Lower lobe of right lung (tissue), 2 donors: Measurements from ENCODE around the gene RNF130. TPM values are rescaled to one million over a fixed set of nuclear protein-coding genes. Genes with fewer than 3 reads are reported as not detected.
A peak's percentile ranks its signal among the peaks of the same experiment; 100 is the strongest.
"Not testable (repeated sequence)": the region's sequence is repeated elsewhere in the genome, so short reads cannot be mapped to it uniquely, and the experiment has no call there.

Source experiments
- ATAC-seq, 2 donors: fragments of 200-7000 bp; cut with Tn5 transposase; one replicate each; pipeline ENCODE4 v1.9.1; 2020 to 2022; ENCODE audit warnings: mild to moderate bottlenecking in 2 of 2, moderate library complexity in 2 of 2
- DNase-seq: peaks from one replicate; pipeline ENCODE4 v3.0.0-alpha.2; 2020
- H3K27ac ChIP-seq: fragments of 200-600 bp; one replicate; pipeline ENCODE4 v1.8.0; 2022
- H3K27me3 ChIP-seq: fragments of 200-600 bp; one replicate; pipeline ENCODE4 v1.8.0; 2022; ENCODE audit warnings: low read depth
- H3K36me3 ChIP-seq: fragments of 200-600 bp; one replicate; pipeline ENCODE4 v1.8.0; 2022; ENCODE audit warnings: mild to moderate bottlenecking
- H3K4me1 ChIP-seq: fragments of 200-600 bp; one replicate; pipeline ENCODE4 v1.8.0; 2022
- H3K4me3 ChIP-seq: fragments of 200-600 bp; one replicate; pipeline ENCODE4 v1.8.0; 2022; ENCODE audit warnings: mild to moderate bottlenecking
- H3K9me3 ChIP-seq: fragments of 200-600 bp; one replicate; pipeline ENCODE4 v1.8.0; 2022
- CTCF ChIP-seq: fragments of 200-600 bp; IDR thresholded peaks from one replicate; pipeline ENCODE4 v1.8.0; 2022; ENCODE audit warnings: antibody characterized with exemption, mild to moderate bottlenecking
- intact Hi-C: fragments of 100-400 bp; cut with DNase I; formaldehyde crosslinking; loops from one replicate; pipeline ENCODE4 v1.11.0; 2022
- total RNA-seq: library from RNA; stranded (reverse); fragmentation: NEBNext Ultra II Directional; extraction: Animal tissue kit (Norgen Biotek cat#: 25700); gene quantifications from one replicate; pipeline ENCODE4 v1.2.1, GENCODE V29; 2021
- donor health status: DM: no; HTN: yes; CAD: no; lungs with severe emphysema.

The RNF130 gene
- total RNA-seq, 1 donor from 2014 or later: 139 TPM

DNA sequence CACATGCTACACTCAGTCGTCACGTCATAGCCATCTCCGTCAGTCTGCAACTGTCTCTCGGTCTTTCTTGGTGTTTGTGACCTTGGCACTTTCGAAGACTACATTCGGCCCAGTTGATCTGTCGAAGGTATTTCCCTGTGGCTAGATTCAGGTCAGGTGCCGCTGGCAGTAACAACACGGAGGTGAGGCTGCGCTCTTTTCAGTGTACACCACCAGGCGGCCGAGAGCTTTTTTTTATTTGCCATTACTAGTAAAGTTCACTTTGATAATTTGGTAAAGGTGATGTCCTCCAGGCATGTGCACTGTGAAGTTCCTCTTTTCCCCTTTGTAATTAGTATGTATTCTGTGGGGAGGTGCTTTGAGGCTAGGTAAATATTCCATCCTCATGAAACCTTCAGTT lies 49.7 kb downstream of the RNF130 start:
- no peak overlapping the region for H3K27ac ChIP-seq
- no peaks in the 10 kb centered on the region for H3K9me3 ChIP-seq
- no peaks in the 10 kb centered on the region for H3K27me3 ChIP-seq
- ATAC-seq: no peak
- DNase-seq: no peak
- H3K4me1 ChIP-seq: peaks cover 4% of the 10 kb centered on the region
- TF ChIP-seq CTCF: no peak
- intact Hi-C loops: no loop called here
- H3K36me3 ChIP-seq: no peaks in the 10 kb centered on the region
- H3K4me3 ChIP-seq: no peak overlapping the region

DNA sequence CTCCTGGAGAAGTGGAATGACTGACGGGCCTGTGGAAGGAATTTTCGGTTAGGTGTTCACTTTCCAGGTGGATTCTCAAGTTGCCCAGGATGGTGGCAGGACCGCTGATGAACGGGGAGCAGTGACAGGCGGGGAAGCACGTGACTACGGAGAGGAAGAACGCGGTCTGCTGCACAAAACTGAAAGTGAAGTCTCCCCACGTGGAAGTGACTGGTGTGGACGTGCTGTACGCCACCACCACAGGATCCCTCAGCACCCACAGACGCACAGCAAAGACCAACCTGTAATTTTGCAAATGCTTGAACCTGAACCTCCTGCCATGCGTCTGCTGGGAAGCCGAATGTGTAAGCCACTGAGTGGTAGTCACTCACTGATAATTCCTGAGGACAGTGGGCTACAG lies 51.4 kb downstream of the RNF130 start:
- Histone ChIP-seq H3K9me3 (no peaks in the 10 kb centered on the region), H3K36me3 (no peaks in the 10 kb centered on the region), H3K4me1 (peaks cover 4% of the 10 kb centered on the region), H3K27ac (no peak overlapping the region), H3K4me3 (no peak overlapping the region), H3K27me3 (no peaks in the 10 kb centered on the region)
- intact Hi-C loops: no loop called here
- ATAC-seq (peak; percentile 15 to 51), DNase-seq (no peak)
- no peak for TF ChIP-seq CTCF

GRCh38 chr5:180018347-180019060 lies 53.1 kb downstream of the RNF130 start:
- H3K27me3 ChIP-seq: no peaks in the 10 kb centered on the region
- H3K36me3 ChIP-seq: no peaks in the 10 kb centered on the region
- H3K27ac ChIP-seq: no peak overlapping the region
- intact Hi-C loops: no loop called here
- DNase-seq (no peak), ATAC-seq (no peak)
- no peaks in the 10 kb centered on the region for H3K9me3 ChIP-seq
- H3K4me1 ChIP-seq: no peaks in the 10 kb centered on the region
- no peak overlapping the region for H3K4me3 ChIP-seq
- TF ChIP-seq CTCF: no peak

GRCh38 chr5:180015523-180015922 lies 56.0 kb downstream of the RNF130 start:
- H3K27ac ChIP-seq, H3K9me3 ChIP-seq, ATAC-seq, H3K4me3 ChIP-seq, intact Hi-C loops, H3K27me3 ChIP-seq, DNase-seq, H3K4me1 ChIP-seq: not testable (repeated sequence)
- H3K36me3 ChIP-seq: peaks cover 20% of the 10 kb centered on the region

- Histone ChIP-seq H3K9me3 (no peaks in the 10 kb centered on the region), H3K27ac (no peak overlapping the region), H3K4me1 (no peaks in the 10 kb centered on the region), H3K27me3 (no peaks in the 10 kb centered on the region), H3K36me3 (peaks cover 20% of the 10 kb centered on the region), H3K4me3 (no peak overlapping the region)
- ATAC-seq (no peak), DNase-seq (no peak)
- intact Hi-C loops: no loop called here
- TF ChIP-seq CTCF: no peak
Observed at GRCh38 chr5:180013678-180014077, 57.9 kb downstream of the RNF130 start.

GRCh38 chr5:180012316-180012715 lies 59.2 kb downstream of the RNF130 start:
- no peaks in the 10 kb centered on the region for H3K9me3 ChIP-seq
- peaks cover 20% of the 10 kb centered on the region for H3K36me3 ChIP-seq
- DNase-seq: no peak
- TF ChIP-seq CTCF: no peak
- ATAC-seq: no peak
- H3K4me3 ChIP-seq: no peak overlapping the region
- H3K4me1 ChIP-seq: peaks cover 6% of the 10 kb centered on the region
- intact Hi-C loops: no loop called here
- H3K27me3 ChIP-seq: no peaks in the 10 kb centered on the region
- H3K27ac ChIP-seq: no peak overlapping the region
